HEK293 (cell line): ENCODE data around the gene SNX10.

Experiments
- BCL11A ChIP-seq: fragments of 450-650 bp; formaldehyde crosslinking; IDR thresholded peaks from 2 replicates; pipeline ENCODE4 v1.5.1; 2016; ENCODE audit warnings: low read depth, missing biosample characterization, missing genetic modification characterization
- CTCF ChIP-seq: fragments of 450-650 bp; formaldehyde crosslinking; IDR thresholded peaks from 2 replicates; pipeline ENCODE4 v1.5.1; 2016; ENCODE audit warnings: missing biosample characterization, missing genetic modification characterization
- EGR2 ChIP-seq: fragments of 450-650 bp; formaldehyde crosslinking; IDR thresholded peaks from 2 replicates; pipeline ENCODE4 v1.5.1; 2016; ENCODE audit warnings: low read depth, missing biosample characterization, missing genetic modification characterization
- KLF16 ChIP-seq: fragments of 450-650 bp; formaldehyde crosslinking; IDR thresholded peaks from 2 replicates; pipeline ENCODE4 v1.5.1; 2017; ENCODE audit warnings: missing biosample characterization, missing genetic modification characterization
- TCF7L2 ChIP-seq: IDR thresholded peaks from 2 replicates; pipeline ENCODE4 v1.6.1; 2011; ENCODE audit warnings: low read depth, mild to moderate bottlenecking, inconsistent platforms, low read length, moderate library complexity, borderline replicate concordance
- ZNF138 ChIP-seq: fragments of 450-650 bp; formaldehyde crosslinking; IDR thresholded peaks from 2 replicates; pipeline ENCODE4 v1.5.1; 2016; ENCODE audit warnings: missing biosample characterization, missing genetic modification characterization, borderline replicate concordance
- ZNF140 ChIP-seq: fragments of 450-650 bp; formaldehyde crosslinking; IDR thresholded peaks from 2 replicates; pipeline ENCODE4 v1.5.1; 2016; ENCODE audit warnings: missing biosample characterization, missing genetic modification characterization
- ZNF2 ChIP-seq: fragments of 450-650 bp; formaldehyde crosslinking; IDR thresholded peaks from 2 replicates; pipeline ENCODE4 v1.5.1; 2016; ENCODE audit warnings: missing biosample characterization, missing genetic modification characterization
- ZNF335 ChIP-seq: fragments of 450-650 bp; formaldehyde crosslinking; conservative IDR thresholded peaks from 2 replicates; pipeline ENCODE4 v1.5.1; 2016; ENCODE audit warnings: missing biosample characterization, missing genetic modification characterization
- ZNF510 ChIP-seq: fragments of 450-650 bp; formaldehyde crosslinking; IDR thresholded peaks from 2 replicates; pipeline ENCODE4 v1.5.1; 2018; ENCODE audit warnings: mild to moderate bottlenecking, missing genetic modification characterization, missing biosample characterization; ENCODE audit not compliant: insufficient replicate concordance
- ZNF677 ChIP-seq: fragments of 450-650 bp; IDR thresholded peaks from 2 replicates; pipeline ENCODE4 v1.5.0; 2018; ENCODE audit warnings: missing biosample characterization, mild to moderate bottlenecking, missing genetic modification characterization, moderate library complexity
- ZNF747 ChIP-seq: fragments of 450-650 bp; formaldehyde crosslinking; IDR thresholded peaks from 2 replicates; pipeline ENCODE4 v1.5.1; 2016; ENCODE audit warnings: missing biosample characterization, missing genetic modification characterization
- TF ChIP-seq, protein P1 (sequence below): fragments of 450-650 bp; formaldehyde crosslinking; IDR thresholded peaks from 2 replicates; pipeline ENCODE4 v1.5.1; 2017; ENCODE audit warnings: missing biosample characterization, mild to moderate bottlenecking, missing genetic modification characterization, moderate library complexity
- TF ChIP-seq, protein P2 (sequence below): fragments of 450-650 bp; formaldehyde crosslinking; IDR thresholded peaks from 2 replicates; pipeline ENCODE4 v1.5.1; 2016; ENCODE audit warnings: missing biosample characterization, missing genetic modification characterization, low read depth

DNA sequence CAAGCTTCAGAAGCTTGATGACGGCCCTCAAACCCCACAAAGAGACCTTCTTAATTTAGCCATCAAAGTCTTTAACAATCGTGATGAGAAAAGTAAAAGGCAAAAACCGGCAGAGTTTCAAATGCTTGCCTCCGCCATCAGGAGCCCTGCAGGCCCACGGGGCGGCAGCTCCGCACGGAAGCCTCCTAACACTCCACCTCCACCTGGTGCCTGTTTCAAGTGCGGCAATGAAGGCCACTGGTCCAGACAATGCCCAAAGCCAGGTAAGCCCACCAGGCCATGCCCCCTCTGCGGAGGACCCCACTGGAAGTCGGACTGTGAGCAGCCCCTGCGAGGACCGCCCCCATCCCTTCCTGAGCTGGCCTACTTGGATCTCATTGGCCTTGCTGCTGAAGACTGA is 46.5 kb upstream of the SNX10 start:
- no peak for TF ChIP-seq ZNF335 (tag by site-specific recombination)
- TF ChIP-seq ZNF510 (tag by site-specific recombination) = no peak
- TF ChIP-seq CTCF (tag by site-specific recombination) = no peak
- no peak for TF ChIP-seq ZNF747 (tag by site-specific recombination)
- TF ChIP-seq ZNF138 (tag by site-specific recombination) = no peak
- no peak for TF ChIP-seq ZNF140 (tag by site-specific recombination)
- TF ChIP-seq, protein P1, sequence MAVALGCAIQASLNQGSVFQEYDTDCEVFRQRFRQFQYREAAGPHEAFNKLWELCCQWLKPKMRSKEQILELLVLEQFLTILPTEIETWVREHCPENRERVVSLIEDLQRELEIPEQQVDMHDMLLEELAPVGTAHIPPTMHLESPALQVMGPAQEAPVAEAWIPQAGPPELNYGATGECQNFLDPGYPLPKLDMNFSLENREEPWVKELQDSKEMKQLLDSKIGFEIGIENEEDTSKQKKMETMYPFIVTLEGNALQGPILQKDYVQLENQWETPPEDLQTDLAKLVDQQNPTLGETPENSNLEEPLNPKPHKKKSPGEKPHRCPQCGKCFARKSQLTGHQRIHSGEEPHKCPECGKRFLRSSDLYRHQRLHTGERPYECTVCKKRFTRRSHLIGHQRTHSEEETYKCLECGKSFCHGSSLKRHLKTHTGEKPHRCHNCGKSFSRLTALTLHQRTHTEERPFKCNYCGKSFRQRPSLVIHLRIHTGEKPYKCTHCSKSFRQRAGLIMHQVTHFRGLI (tag by site-specific recombination) = no peak
- TF ChIP-seq, protein P2, sequence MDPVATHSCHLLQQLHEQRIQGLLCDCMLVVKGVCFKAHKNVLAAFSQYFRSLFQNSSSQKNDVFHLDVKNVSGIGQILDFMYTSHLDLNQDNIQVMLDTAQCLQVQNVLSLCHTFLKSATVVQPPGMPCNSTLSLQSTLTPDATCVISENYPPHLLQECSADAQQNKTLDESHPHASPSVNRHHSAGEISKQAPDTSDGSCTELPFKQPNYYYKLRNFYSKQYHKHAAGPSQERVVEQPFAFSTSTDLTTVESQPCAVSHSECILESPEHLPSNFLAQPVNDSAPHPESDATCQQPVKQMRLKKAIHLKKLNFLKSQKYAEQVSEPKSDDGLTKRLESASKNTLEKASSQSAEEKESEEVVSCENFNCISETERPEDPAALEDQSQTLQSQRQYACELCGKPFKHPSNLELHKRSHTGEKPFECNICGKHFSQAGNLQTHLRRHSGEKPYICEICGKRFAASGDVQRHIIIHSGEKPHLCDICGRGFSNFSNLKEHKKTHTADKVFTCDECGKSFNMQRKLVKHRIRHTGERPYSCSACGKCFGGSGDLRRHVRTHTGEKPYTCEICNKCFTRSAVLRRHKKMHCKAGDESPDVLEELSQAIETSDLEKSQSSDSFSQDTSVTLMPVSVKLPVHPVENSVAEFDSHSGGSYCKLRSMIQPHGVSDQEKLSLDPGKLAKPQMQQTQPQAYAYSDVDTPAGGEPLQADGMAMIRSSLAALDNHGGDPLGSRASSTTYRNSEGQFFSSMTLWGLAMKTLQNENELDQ (tag by site-specific recombination) = no peak
- TF ChIP-seq ZNF677 (tag by site-specific recombination) = no peak
- no peak for TF ChIP-seq EGR2 (tag by site-specific recombination)
- TF ChIP-seq TCF7L2 = no peak
- TF ChIP-seq ZNF2 (tag by site-specific recombination) = no peak
- TF ChIP-seq KLF16 (tag by site-specific recombination) = no peak
- TF ChIP-seq BCL11A = no peak
